ENCODE measurements around the gene YWHAB.

GRCh38 chr20:44914924-44915323, 29.4 kb downstream of the YWHAB start:
- TF ChIP-seq POLR2A (IDR thresholded peaks at IDR 0.05) (no peak), CTCF (IDR thresholded peaks at IDR 0.05) (no peak)
